ENCODE measurements around the gene PAQR5.
"Not testable (repeated sequence)": the region's sequence is repeated elsewhere in the genome, so short reads cannot be mapped to it uniquely, and the experiment has no call there.

Gene PAQR5

GRCh38 chr15:69289342-69290146 is 9.2 kb upstream of the PAQR5 start:
- Histone ChIP-seq H3K4me3 (ENCODE audit: low read length, poor library complexity, severe bottlenecking) (no peak overlapping the region), H3K36me3 (ENCODE audit: insufficient read depth, low read length) (no peaks in the 10 kb centered on the region), H4K20me1 (ENCODE audit: insufficient read depth, low read length, poor library complexity, severe bottlenecking) (no peaks in the 10 kb centered on the region), H3K4me1 (ENCODE audit: insufficient read depth, low read length, poor library complexity, severe bottlenecking) (no peaks in the 10 kb centered on the region), H3K9me2 (replicated peaks; ENCODE audit: low read depth, low read length) (no peaks in the 10 kb centered on the region), H3K9me3 (ENCODE audit: insufficient read depth, low read depth, low read length) (no peaks in the 10 kb centered on the region), H3K79me2 (ENCODE audit: insufficient read depth, low read length) (no peaks in the 10 kb centered on the region), H2AFZ (ENCODE audit: low read length) (no peak overlapping the region), H3K9ac (ENCODE audit: low read depth, low read length, poor library complexity, severe bottlenecking) (no peak overlapping the region), H3K27me3 (ENCODE audit: insufficient read depth, low read length, poor library complexity, severe bottlenecking) (no peaks in the 10 kb centered on the region), H3K4me2 (ENCODE audit: low read depth, low read length, poor library complexity, severe bottlenecking) (no peak overlapping the region), H3F3A (ENCODE audit: low read depth) (no peaks in the 10 kb centered on the region)
- TF ChIP-seq CTCF (conservative IDR thresholded peaks at IDR 0.05; ENCODE audit: low read length) (no peak), EZH2phosphoT487 (IDR thresholded peaks at IDR 0.05; ENCODE audit: borderline replicate concordance) (no peak)

- H3F3A ChIP-seq (ENCODE audit: low read depth), result no peaks in the 10 kb centered on the region
- no peak overlapping the region for H3K4me2 ChIP-seq (ENCODE audit: low read depth, low read length, poor library complexity, severe bottlenecking)
- H3K4me1 ChIP-seq (ENCODE audit: insufficient read depth, low read length, poor library complexity, severe bottlenecking), result no peaks in the 10 kb centered on the region
- H2AFZ ChIP-seq (ENCODE audit: low read length), result no peak overlapping the region
- H3K9me2 ChIP-seq (replicated peaks; ENCODE audit: low read depth, low read length), result no peaks in the 10 kb centered on the region
- TF ChIP-seq CTCF (conservative IDR thresholded peaks at IDR 0.05; ENCODE audit: low read length), result no peak
- TF ChIP-seq EZH2phosphoT487 (IDR thresholded peaks at IDR 0.05; ENCODE audit: borderline replicate concordance), result no peak
- no peak overlapping the region for H3K4me3 ChIP-seq (ENCODE audit: low read length, poor library complexity, severe bottlenecking)
- H3K9me3 ChIP-seq (ENCODE audit: insufficient read depth, low read depth, low read length), result no peaks in the 10 kb centered on the region
- H4K20me1 ChIP-seq (ENCODE audit: insufficient read depth, low read length, poor library complexity, severe bottlenecking), result no peaks in the 10 kb centered on the region
- H3K27me3 ChIP-seq (ENCODE audit: insufficient read depth, low read length, poor library complexity, severe bottlenecking), result no peaks in the 10 kb centered on the region
- H3K9ac ChIP-seq (ENCODE audit: low read depth, low read length, poor library complexity, severe bottlenecking), result no peak overlapping the region
- no peaks in the 10 kb centered on the region for H3K36me3 ChIP-seq (ENCODE audit: insufficient read depth, low read length)
- H3K79me2 ChIP-seq (ENCODE audit: insufficient read depth, low read length), result no peaks in the 10 kb centered on the region
Measured at GRCh38 chr15:69290346-69291164, 8.2 kb upstream of the PAQR5 start.

GRCh38 chr15:69291651-69292050 is 7.1 kb upstream of the PAQR5 start:
- not testable (repeated sequence) for H3K4me1 ChIP-seq (ENCODE audit: insufficient read depth, low read length, poor library complexity, severe bottlenecking); H4K20me1 ChIP-seq (ENCODE audit: insufficient read depth, low read length, poor library complexity, severe bottlenecking)

More at GRCh38 chr15:69291651-69292050, 7.1 kb upstream of the PAQR5 start:
- not testable (repeated sequence) for H3K9me3 ChIP-seq (ENCODE audit: insufficient read depth, low read depth, low read length); H3K4me3 ChIP-seq (ENCODE audit: low read length, poor library complexity, severe bottlenecking); H3K27me3 ChIP-seq (ENCODE audit: insufficient read depth, low read length, poor library complexity, severe bottlenecking); H3K79me2 ChIP-seq (ENCODE audit: insufficient read depth, low read length); H3K36me3 ChIP-seq (ENCODE audit: insufficient read depth, low read length); H3K9ac ChIP-seq (ENCODE audit: low read depth, low read length, poor library complexity, severe bottlenecking); H3K4me2 ChIP-seq (ENCODE audit: low read depth, low read length, poor library complexity, severe bottlenecking); H2AFZ ChIP-seq (ENCODE audit: low read length); H3F3A ChIP-seq (ENCODE audit: low read depth); H3K9me2 ChIP-seq (replicated peaks; ENCODE audit: low read depth, low read length)

Data from Loucy (cell line).